HG03342 (cell line): ENCODE measurements around the gene TMSB10.
"Not testable (repeated sequence)": the region's sequence is repeated elsewhere in the genome, so short reads cannot be mapped to it uniquely, and the experiment has no call there.

Experiments used
- ATAC-seq: cut with Tn5 transposase; IDR thresholded peaks from one replicate; pipeline ENCODE4 v1.9.1; 2021; ENCODE audit warnings: mild to moderate bottlenecking, moderate library complexity; ENCODE audit not compliant: unreplicated experiment

The TMSB10 gene

DNA sequence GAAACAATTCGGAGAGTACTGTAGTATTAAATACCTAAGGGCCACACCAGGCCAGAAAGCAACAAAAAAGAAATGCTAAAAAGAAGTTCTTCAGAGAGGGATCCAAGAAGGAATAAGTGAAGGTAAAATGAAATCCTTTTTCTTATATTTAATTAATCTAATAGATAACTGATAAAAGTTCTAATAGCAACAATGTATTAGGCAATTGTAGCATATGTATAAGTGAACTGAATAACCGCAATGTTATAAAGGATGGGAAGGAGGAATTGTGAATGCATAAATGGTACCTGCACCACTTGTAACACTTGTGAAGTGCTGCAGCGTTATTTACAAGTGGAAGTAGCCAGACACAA, 21.8 kb downstream of the TMSB10 start:
- no peak for ATAC-seq

DNA sequence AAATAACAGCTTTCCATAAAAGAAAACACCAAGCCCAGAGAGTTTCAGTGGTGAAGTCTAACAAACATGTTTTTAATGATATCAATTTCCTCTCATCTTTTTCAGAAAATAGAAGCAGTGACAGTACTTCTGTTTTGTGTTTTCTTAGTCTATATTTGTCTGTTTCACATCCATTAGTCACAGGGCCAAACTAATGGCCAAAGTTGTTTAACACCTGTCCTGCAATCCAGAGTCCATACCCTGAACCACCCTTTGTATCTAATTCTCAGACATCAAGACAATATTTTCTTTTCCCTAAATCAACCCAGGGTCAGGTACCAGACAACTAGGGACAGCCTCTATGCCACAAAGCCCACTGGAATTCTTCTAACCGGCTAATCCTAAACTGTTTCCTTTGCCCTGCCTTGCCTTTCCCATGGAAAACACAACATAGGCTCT, 25.9 kb downstream of the TMSB10 start:
- ATAC-seq: peak; percentile 50

DNA sequence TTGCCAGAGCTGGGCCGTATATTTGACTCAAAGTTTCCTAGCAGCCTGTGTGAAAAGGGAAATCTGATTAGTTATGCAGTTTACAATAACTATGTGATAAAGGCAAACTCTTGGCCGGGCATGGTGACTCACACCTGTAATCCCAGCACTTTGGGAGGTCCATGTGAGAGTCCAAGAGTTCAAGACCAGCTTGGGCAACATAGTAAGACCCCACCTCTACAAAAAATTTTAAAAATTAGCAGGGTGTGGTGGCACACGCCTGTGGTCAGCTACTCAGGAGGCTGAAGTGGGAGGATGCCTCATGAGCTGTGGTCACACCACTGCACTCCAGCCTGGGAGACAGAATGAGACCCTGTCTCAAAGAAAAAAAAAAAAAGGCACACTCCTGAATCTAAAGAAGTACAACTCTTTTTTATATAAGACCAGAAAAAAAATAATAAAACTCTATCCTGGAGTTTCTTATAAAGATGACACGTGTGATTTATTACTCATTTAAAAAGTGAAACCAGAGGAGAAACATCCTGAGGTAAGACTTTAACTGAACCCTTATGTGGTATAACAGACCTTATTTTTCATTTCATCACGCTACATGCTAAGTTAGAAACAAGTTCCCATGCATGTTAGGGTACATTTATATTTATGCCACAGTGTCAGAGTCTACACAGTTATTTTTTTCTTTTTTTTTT, 32.9 kb downstream of the TMSB10 start:
- ATAC-seq: peak; percentile 29

DNA sequence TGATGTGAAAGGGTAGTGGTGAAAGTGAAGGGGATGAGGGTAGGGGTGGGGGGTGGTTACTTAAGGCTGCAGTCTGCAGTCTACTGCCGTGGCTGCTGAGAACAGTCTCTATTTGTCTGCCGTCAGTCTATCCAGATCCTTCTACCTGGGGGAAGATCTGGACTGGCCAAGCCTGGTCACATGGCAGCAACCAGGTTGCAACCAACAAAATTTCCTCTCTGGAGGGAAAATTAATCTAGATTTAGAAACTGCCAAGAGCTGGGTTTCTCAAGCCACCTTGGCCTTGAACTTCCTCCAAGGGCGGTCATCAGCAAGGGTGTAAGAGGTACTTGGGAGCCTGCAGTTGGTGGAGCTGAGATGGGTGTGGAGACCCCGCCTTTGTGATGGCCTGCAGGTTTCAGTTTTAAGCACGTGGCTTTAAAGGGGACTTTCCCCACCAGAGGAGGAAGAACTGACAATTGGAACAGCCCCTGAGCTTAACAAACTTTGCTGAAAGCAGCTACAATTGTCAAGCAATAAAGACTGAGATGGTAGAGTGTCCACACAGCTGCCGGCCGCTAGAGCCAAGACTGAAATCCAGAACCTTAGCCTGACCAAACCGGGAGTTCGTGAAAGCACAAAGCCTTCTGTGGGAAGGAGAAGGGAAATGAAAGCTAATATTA, 34.1 kb downstream of the TMSB10 start:
- peak; percentile 72 for ATAC-seq

DNA sequence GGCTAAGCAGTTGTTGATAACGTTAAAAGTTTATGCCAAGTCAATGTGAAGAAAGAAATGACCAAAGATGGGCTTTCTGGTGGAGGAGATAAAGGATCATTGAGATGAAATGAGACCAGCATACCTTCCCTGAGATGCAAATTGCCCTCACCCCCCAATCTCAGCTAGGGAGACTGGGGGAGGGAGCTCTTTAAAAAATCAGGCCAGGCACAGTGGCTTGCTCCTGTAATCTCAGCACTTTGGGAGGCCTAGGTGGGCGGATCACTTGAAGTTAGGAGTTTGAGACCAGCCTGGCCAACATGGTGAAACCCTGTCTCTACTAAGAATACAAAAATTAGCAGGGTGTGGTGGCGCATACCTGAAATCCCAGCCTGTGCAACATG, 34.6 kb downstream of the TMSB10 start:
- ATAC-seq: peak; percentile 1

DNA sequence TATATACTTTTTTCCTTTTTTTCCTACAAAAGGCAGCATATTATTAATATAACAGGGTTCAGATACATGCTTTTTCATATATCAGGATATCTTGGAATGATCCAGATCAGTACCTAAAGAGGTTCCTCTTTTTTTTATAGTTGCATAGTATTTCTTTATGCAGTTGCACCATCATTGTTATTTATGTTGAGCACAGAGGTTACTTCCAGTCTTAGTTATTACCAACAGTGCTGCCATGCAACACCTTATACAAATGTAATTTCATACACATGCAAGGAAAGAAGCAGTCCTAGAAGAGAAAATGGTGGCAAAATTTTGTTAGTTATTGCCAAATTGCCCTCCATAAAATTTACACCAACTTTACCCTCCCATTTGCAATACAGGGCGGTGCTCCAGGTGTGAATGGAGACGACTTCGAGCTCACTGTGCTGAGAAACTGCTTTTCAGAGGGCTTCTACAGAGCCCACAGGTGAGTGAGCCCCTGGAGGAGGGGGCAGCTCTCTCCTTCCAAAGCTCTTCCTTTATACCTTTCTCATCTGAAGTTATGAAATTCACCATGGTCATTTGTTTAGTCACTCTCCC, 35.5 kb downstream of the TMSB10 start:
- no peak for ATAC-seq

DNA sequence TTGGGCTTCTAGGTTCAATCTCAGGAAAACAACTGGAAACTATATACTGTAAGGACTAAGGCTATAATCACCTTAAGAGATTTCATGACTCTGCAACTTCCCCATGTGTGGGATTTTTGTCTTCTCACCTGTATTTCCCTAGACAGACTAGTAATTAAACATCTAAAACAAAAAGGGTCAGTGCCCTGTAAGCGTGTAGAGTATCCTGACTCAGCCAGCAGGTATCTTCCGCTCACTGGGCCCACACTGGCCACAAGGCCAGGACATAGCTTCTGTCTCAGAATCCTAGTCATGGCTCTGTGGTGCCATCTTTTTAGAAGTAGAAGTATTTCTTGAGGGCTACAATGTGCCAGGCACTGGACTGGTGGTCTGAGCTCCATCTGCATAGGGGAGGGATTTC, 36.7 kb downstream of the TMSB10 start:
- ATAC-seq: no peak

DNA sequence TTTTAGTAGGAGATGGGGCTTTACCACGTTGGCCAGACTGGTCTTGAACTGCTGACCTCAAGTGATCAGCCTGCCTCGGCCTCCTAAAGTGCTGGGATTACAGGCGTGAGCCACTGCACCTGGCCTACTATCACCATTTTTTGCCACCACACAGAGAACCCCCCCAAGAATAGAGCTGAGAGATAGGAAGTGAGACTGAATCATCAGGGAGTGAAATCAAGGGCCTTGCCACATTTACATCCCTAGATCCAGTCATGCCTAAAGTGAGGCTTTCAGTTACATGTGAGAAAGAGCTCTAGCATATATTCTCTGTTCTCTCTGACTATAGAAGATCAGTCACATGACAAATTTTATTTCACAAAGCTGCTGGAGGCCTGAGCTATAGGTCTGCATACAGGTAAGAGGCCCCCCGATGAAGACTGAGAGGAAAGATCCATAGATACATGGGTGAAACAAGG, 37.5 kb downstream of the TMSB10 start:
- peak; percentile 39 for ATAC-seq

DNA sequence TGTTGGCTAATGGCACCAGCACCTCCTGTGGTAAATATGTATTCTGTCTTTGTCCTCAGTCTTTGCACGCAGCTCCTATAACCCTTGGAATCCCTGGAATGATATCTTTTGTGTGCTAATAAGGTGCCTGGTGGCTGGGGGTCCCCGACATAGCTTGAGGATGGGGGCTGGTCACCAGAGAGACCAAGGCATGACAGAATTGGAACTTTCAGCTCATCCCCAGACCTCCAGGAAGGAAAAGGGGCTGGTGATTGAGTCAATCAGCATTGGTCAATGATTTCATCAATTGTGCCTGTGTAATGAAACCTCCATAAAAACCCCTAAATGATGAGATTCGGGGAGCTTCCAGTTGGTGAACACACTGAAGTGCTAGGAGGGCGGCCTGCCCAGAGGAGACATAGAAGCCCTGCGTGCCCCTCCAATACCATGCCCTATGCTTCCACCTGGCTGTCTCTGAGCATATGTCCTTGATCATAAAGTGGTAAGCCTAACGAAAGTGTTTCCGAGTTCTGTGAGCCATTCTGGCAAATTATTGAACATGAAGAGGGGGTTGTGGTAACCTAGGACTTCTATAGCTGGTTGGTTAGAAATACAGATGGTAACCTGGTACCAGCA, 38.9 kb downstream of the TMSB10 start:
- ATAC-seq: no peak

DNA sequence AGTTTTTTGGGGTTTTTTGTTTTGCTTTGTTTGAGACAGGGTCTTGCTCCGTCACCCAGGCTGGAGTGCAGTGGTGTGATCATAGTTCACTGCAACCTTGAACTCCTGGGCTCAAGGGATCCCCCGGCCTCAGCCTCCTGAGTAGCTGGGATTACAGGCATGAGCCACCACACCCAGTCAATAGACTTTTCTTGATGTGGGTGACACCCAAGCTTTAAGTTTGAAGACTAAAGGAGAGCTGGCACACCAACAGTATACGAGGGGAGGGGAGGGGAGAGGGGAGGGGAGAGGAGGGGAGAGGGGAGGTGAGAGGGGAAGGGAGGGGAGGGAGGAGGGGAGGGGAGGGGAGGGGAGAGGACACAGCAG, 40.4 kb downstream of the TMSB10 start:
- ATAC-seq: not testable (repeated sequence)

DNA sequence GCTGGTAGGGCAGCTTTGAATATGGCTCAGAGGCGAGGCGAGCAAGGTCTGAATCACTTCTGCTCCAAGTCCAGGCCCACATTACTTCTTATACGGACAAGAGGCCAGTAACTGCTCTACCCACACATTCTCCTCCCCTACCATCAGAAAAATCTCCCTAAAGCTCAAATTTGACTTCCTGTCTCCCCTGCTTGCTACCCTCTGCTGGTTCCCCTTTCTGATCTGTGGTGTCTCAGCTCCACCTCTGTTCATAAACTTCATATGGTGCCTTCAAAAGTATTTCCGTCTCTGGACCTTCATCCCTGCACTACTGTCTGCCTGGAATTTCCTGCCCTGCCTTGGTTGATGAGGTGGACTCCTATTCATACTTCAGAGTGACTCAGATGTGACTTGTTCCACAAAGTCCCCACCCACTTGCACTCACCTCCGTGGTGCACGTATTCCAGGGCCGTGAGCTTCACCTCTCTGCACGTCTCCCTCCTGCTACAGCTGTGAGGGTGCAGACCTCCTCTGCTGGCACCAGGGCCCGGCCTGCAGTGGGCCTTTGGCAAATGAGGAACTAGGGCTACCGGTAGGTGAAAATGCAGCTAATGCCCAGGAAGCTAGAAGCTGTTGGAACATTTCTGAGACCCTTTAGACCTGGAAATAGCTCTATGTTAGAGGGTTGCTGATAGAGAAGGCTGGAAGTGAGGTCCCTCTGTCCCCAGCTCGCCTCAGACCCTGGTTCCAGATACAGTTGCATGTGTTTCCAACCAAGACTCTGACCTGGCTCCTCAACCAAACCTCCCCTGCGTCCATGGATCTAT, 41.0 kb downstream of the TMSB10 start:
- ATAC-seq: peak; percentile 63

DNA sequence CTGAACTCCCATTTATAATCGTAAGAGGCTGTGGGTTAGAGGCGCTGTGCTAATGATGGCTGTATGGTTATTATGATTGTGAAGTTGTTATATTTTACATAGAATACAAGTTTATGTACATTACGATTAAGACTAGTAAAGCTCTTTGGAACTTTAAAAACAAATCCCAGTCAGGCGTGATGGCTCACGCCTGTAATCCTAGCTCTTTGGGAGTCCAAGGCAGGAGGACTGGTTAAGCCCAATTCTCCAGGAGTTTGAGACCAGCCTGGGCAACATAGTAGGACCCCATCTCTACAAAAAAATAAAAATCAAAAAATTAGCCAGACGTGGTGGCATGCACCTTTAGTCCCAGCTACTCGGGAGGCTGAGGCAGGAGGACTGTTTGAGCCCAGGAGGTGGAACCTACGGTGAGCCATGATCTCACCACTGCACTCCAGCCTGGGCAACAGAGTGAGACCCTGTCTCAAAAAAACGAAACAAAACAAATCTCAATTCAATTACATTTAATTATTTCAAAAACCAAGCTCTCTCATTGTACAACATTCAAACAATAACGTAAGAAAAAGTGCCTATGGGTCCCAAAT, 41.6 kb downstream of the TMSB10 start:
- ATAC-seq: no peak

DNA sequence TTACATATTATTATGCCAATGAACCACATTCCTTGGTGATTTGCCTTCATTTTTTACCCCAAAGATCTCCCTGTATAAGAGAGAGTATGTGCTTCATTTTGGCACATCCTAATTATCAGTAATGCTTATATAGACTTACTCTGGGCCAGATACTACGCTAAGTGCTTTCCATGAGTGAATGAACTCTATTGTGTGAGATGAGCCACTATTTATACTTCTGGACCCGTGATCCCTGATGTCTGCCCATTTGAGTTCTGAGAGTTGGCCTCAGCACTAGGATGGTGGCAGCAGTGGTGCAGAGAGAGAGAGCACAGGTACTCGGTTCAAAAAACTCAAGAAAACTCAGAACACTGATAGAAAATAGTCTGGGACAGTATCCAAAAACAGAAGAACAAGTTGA, 48.1 kb downstream of the TMSB10 start:
- ATAC-seq: no peak

DNA sequence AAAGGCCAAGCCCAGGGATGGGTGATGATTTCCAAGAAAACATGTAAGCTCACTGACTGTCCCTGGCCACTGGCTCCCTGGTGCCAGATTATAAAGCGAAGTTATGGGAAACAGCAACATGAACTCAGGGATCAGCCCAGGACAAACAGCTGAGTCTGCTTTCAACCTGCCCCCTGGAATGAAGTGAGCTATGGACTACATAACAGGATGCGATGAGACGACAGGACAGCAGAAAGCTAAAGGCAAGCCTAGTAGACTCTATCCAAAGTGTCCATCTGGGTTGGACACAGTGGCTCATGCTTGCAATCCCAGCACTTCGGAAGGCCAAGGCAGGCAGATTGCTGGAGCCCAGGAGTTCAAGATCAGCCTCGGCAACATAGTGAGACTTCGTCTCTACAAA, 48.9 kb downstream of the TMSB10 start:
- no peak for ATAC-seq
